Stomach (tissue), 8 donors: ENCODE measurements around the gene CES1. TPM values are rescaled to one million over a fixed set of nuclear protein-coding genes. Genes with fewer than 3 reads are reported as not detected.

Experiments
- polyA plus RNA-seq, 3 donors: library from polyadenylated mRNA; stranded (reverse); fragments of 200-250 nt; gene quantifications; one replicate each; pipeline ENCODE4 v1.2.3, GENCODE V29; 2013
- total RNA-seq, 5 donors: library from RNA; depleted of rRNA; stranded (reverse); fragments of >200 nt; gene quantifications; one replicate each; pipeline versions ENCODE4 v1.1.0 to v1.2.3, GENCODE V29; 2014 to 2016
- donor health status: healthy with polysubstance abuse.
- donor health status: Bipolar disorder and iron deficiency.
- donor health status: healthy.

The CES1 gene
- total and polyA plus RNA-seq, 8 donors: 2.6 to 173 (median 12.1) TPM; not detected in 1

Other genes with a start within 250 kb of the CES1 start
- under 1 TPM in 1 of 5 donors, not detected in 4; 0.73 TPM for gene SLC6A2, start 177.1 kb downstream of the CES1 start, total RNA-seq
- under 1 TPM in 1 of 3 donors, not detected in 2; 0.13 TPM for gene SLC6A2, start 177.1 kb downstream of the CES1 start, polyA plus RNA-seq
- not detected for gene CES5A, start 42.3 kb upstream of the CES1 start, total RNA-seq
- gene CES5A, start 42.3 kb upstream of the CES1 start, polyA plus RNA-seq: not detected